ENCODE data around the gene MRPS22.

The MRPS22 gene

DNA sequence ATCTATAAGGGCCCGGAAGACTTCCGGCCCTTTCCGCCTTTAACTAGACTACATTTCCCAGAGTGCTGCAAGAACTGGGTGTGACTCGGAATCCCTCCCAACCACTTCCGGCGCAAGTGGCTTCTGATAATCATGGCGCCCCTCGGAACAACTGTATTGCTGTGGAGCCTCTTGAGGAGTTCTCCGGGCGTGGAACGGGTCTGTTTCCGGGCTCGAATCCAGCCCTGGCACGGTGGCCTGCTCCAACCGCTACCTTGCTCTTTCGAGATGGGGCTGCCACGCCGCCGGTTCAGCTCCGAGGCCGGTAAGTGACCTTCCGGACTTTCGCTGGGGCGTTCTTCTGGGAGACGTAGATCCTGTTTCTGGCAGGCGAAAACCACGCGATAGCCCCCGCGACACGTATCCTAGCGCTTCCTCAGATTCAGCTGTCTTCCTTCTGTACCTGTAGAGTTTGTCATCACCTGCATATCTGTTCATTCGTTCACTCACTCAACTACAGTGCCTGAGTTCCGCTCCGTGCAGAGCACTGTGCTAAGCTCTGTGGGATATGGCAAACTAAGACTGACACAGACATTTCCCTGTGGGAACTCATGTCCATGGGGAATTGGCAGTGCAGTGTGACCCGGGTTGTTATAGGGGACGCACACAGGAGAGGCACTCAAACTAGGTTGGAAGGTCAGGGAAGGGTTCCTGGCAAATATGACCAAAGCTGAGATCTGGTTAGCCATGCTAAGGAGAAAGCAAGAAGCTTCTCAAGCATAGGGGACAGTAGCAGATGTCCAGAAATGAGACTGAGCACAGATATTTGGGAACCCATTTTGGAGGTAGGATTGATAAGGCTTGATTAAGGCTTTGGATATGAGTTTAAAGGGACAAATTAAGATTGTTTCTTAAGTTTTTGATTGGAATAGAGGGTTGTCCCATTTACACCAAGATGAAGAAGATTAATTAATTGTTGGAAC lies at the start of gene MRPS22:
MRPS22 (plus strand) TSS at position 126 of the 962 bp plus-strand sequence; CDS start at position 133, 7 bp downstream.
- peak; percentile 87 for DNase-seq

DNA sequence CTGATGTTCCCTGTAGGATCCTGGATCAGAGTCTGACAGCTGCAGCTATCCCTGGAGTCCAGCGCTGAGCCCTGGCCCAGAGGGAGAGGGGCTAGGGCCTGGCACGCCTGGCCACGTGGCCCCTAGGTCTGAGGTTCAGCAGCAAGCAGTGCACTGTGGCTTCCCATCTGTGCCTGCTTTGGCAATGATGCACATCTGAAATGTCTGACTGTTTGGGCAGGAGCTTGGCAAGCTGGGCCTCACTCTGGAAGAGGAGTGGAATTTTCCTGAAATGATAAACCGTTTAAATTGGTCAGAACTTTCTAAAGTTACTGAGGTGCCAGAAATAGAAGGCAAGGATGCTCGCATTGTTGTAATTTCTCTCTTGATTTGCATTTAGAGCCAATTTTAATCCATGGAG lies 48.8 kb upstream of the MRPS22 start:
- no peak for DNase-seq

DNA sequence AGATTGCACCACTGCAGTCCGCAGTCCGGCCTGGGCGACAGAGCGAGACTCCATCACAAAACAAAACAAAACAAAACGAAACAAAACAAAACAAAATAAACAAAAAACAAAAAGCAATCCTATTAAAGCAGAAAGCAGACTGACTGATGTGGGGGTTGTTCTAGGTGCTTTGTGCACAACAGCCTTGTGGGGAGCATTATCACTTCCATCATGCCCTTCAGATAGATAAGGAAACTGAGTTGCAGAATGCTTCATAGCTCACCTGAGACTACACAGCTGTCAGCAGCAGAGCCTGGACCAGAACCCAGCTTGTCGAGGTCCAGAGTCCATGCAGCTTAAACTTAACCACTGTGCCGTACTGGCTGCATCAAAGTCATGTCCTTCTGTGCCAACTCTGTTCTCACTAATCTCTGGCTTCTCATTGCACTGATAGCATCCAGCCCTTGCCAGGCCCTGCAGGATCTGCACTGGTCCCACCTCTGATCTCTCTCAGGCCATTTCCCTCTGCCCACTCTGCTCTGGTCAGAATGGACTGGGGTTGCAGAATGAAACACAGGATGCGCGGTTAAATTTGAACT lies 47.6 kb upstream of the MRPS22 start:
- DNase-seq = no peak

DNA sequence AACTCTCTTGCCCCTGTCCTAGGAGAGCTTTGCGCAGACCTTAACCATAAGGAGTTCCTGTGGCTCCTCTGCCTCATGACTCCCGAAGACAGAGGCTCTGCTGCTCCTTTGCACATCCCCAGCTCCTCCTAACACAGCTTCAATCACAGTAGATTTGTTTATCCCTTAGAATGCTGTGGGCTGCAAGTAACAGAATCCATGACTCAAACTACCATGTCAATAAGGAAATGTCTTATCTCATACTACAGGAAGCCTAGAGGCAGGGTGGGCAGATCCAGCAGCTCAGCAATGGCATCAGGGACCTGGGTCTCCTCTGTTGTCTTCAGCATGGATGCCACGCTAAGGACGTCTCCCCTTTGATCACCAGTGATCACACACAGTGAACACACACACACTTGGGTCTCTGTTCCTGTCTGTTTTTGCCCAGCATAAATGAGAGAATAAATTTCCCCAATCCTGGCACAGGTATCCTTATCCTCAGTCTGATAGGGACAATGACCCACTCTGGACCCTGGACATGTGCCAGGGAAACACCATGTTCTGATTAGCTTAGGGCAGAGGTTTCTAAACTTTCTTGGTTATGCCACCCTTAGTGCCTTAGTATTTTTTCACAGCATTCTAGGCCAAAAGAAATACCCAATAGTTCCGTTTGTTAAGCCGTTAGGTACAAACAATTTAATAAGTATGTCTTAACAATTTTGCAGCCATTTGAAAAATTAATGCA lies 46.1 kb upstream of the MRPS22 start:
- no peak for DNase-seq

DNA sequence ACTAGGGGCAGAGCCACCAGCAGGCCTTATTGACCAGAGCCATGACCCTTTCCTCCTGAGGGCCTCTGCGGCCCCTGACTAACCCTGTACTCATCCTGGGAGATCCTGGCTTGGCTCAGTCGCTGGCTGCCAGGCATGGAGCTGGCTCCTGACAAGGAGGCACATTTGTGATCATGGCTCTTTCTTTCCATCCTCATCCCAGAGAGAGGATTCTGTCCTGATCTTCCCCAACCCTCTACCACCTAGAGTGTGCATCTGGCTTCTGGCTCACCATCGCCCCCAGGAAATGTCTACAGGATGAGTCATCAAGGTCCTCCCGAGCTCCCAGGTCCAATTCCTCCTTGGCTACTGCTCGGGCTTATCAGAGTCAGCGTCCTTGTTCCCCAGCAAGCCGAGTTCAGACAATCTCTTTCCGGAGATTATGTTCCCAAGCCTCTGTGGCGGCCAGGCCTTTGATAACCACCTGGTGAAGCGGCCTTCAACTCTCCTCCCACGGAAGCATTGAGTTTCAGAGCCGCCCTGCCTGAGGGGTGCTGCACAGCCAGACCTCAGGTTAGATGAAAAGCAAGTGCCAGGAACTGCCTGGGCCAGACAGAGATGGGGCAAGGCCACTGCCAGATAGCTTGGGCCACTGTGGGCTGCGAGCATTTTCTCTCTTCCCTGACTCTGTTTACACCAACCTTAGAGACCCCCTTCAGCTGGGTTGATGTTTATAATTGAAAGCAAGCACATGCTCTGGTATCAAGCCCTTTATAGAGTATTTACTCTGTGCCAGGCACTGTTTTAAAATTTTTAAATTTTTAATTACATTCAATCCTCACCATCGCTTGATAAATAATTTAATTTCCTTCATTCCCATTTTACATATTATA lies 44.3 kb upstream of the MRPS22 start:
- no peak for DNase-seq

DNA sequence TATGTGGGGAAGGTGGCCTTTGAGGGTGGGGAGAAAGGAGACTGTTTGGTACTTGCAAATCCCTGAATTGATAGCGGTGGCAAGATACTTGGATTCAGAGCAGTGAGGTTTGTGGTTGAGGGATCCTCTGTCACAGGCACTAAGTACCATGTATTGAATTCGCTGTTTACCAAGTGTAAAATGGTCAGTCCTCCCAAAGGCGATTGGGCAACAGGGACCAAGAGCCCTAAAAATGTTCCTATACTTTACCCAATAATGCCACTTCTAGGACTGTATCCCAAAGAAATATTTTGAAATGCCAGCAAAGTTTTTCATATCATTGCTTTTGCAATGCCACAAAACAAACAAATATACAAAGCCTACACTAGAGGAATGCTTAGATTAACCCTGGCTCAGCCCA lies 43.4 kb upstream of the MRPS22 start:
- DNase-seq = no peak

DNA sequence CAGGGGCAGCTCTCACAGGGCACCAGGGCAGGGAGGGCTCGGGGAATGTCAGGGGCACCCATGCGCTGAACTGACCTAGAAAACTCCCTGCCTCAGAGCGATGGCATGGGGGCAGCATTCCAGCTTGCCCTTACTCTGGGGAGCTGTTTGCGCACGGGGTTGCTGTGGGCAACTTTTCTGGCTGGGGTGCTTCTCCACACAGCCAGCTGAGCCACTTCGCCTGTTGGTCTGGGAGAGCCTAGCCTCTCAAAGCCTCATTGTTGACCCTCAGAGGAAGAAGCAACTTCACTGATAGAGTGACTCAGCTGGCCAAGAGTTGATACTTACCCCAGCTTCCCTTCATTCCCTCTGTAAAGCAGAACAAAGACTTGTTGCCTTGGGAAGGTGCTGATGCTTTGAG lies 42.6 kb upstream of the MRPS22 start:
- no peak for DNase-seq

DNA sequence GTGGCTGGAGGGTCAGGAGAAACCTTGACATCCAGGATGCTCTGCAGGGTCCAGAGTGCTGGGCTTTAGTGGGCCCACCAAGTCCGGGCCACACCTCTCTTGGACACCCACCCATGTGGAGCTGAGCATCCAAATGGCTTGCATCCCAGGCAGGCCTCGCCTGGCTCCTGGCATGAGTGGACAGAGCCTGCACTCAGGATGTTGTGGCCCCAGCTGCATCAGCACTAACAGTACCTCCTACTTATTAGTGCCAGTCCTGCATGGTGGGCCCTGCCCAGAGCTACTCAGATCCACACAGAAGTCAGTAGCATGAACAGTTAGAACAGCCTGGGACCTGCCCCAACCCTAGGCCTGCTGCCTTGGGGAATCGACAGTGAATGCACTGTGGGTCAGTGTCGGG lies 42.2 kb upstream of the MRPS22 start:
- DNase-seq = no peak

DNA sequence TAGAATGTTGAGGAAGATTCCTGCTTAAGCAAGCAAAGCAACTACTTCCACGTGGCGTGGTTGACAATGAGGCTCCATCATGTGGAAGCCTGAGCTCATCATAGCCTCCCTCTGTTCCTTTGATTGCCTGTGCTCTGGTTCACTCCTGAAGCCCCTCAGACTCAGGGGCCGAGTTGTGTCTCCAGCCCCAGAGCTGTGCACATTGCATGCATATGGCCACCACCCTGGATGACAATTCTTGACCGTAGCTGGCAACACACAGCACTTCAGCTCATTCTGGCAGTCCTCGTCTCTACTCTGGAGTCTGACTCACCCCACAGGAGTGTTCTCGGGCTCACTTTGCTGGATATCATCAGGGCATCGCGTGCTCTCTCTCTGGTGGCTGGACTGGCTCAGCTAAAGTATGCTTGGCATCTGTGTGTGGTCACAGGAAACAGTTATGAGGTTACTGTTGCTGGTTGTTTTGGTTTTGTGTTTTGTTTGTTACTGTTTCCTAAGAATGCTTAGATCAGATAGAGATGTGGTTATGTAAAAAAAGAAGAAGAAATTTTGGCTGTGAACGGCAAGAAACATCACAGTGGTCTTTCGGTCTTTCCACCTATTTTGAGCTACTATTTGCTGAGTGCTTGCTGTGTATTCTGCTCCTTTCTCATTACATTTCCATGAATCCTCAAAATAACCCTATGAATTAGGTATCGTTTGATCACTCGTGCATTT lies 41.6 kb upstream of the MRPS22 start:
- no peak for DNase-seq

DNA sequence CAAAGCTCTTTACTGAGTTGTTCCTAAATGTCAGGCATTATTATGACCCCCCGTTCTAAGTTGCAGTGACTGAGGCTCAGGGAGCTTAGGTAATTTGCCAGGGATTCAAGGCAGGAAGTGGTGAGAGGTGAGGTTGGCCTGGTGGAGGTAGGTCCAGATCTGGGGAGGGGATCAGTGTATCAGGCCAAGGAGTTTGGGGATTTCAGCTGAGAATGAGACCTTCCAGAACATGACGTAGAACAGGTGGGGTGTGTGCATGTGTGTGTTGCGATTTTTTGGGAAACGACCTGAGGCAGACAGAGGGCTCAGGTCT lies 41.1 kb upstream of the MRPS22 start:
- DNase-seq = no peak

DNA sequence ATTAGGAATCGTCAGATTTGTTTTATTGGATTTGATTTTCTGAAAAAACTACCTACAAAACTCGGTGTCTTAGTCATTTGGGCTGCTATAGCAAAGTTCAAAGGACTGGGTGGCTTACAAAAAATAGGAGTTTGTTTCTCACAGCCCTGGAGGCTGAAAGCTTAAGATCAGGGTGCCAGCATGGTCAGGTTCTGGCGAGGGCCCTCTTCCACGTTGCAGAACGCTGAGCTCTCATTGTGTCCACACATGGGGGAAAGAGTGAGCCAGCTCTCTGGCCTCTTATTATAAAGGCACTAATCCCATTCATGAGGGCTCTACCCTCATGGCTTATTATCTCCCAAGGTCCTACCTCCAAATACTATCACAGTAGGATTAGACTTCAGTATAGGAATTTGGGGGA lies 40.6 kb upstream of the MRPS22 start:
- no peak for DNase-seq

DNA sequence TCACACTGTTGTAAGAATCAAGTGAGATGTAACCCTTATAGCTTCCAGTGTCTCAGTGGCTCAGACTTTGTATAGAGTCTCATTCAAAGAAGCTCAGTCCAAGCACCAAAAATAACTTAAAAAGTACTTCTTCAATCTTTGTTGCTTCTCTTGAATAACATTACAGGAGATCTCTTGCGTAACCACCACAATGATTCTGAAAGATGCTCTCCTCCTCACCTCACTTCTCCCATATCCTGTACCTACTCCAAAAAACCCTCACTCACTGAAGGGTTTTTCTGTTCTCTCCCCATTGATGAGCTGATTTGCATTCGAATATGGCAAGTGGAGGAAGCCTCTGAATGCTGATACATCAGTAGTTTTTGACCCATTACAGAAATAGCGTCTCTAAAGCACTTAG lies 39.4 kb upstream of the MRPS22 start:
- DNase-seq = no peak

DNA sequence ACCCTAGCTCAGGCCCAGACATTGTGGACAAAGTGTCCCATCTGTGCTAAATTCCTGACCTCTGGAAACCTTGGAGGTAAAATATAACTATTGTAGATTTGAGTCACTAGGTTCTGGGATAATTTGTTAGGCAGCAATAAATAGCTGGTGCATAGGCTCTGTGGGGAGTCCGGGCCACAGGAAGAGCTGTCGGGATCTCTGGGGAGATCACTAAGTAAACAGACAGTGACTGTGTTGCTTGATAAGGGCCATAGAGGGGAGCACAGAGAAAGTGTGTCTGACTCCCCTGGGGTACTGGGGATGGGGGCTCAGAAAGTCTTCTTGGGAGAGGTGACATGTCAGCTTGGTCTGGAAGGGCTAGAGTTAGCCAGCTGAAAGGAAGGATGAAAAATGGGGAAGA lies 37.7 kb upstream of the MRPS22 start:
- DNase-seq = no peak

DNA sequence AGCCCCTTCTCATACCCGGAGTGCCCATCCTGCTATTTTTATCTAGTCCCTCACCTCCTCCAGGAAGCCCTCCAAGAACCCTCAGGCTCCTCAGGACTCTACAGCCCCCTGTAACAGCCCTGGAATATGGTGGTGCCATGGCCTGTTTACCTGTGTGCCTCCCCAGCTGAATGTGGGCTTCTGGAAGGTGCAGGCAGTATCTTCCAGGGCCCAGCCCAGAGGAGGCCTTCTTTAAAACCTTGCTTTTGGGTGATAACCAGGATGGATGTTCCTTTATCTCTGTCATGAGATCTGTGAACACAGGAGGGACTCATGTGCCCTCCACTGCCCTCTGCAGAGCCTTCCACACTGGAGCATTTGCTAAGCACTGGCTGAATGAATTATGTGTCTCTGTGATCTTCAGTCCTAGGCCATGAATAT lies 36.7 kb upstream of the MRPS22 start:
- no peak for DNase-seq

DNA sequence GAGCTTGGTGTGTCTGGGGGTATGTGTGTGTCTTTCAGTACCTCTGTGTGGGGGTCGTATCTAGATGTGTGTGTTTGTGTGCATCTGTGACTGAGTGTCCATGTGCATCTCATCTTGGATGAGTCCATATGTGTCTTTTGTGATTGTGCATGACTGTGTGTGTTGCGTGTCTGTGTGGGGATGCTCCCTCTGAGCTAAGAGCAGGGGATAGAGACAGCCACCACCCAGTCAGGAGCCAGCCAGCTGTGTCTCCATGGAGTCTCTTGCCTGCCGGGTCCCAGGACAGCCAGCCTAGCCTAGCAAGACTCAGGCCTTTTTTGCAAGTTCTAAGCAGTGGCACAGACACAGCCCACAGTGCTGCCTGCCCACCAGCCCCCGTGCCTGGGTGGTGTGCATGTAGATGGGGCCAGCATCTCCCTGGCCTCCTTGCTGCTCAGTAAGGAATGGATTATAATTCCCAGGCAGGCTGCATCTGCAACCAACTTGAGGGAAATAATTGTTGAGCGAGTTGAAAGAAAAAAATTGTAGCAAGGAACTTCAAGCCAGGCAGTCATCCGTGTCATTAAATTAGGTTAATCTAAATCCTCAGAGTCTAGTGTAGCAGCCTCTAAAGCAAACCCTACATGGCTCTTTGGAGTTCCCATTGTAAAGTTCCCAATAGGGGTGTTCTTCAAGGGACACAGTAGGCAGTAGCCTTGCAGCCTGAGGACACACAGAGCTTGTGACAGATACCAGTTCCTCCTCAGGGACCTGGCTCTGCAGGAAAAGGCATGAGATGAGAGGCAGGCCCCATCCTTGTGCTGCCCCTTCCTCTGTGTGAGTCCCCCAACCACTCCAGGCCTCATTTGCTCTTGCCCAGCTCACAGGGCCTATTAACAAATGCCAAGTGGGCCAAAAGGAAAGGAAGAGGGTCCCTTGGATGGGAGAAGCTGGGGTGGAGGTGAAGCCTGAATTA lies 35.9 kb upstream of the MRPS22 start:
- no peak for DNase-seq

DNA sequence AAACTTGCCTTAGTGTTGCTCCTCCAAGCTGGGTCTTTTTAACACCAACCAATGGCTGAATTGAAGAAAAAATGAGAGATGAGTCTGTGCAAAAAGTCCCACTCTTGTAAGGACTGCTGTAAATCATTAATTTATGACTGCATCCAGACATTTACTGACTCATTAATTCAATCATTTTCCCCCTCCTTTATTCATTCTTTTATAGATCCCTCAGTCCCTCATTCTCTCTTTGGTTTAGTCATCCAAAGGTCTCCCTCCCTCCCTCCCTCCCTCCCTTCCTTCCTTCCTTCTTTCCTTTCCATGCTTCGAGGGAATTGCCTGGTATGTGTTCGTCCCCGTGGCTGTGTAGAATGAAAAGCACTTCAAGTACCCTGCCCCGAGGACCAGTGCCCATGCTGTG lies 35.3 kb upstream of the MRPS22 start:
- no peak for DNase-seq

DNA sequence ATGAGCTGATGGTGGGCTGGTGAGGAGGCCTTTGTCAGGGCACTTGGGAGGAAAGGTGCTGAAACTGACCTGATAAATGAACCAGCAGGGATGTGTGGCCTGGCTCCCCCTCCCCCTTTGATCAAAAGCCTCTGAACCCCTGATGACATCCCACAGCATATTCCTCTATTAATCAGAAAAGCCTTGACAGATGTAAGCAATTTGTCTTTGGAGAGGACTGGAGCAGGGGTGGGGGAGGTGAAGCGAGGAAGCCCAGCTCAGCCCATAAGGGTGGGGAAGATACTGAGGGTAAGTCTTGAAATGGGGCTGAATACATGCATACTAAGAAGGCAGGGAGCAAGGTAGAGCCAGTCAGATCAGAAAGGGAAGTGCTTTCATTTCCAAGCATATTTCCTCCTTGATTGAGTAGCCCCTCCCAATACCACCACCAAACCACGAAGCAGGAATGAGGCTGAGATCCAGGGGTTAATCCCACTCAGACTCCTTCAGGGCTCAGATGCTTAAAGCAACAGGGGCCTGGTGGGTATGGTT lies 34.7 kb upstream of the MRPS22 start:
- DNase-seq = no peak

DNA sequence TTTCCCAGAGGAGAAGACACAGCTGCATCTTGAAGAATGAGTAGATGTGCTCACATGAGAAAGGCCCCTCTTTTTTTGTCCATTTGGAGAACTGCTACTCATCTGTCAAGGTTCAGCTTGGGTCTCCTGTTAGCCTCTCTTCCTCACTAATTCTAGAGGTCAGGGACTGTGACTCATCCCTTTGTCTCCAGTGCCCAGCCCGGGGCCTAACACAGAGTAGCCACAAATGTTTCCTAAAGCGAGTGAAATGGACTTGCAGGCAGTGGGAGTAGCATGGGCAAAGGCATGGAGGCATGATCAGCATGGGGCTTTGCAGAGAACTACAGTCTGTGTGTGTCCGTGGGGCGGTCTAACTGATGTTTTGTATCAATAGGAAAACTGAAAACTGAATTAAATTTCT lies 33.9 kb upstream of the MRPS22 start:
- DNase-seq = no peak

DNA sequence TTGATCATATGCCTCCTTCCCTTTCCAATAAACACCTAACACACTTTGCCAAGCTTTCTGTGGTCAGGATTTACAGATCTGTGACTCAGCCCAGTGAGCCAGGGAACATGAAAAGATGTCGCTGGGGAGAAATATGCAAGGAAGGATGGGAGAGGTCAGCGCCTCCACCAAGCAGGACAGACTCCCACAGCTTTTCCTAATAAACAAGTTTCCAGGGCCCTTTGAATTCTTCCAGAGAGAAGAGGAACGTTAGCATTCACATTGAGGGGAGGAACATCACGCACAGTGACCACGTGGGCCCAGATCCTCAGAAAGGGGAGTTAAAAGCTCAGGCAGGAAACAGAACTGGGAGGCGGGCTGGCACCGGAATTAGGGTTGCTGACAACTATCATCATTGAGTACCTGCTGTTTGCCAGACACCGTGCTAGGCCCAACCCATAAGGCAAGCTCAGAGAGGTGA lies 33.3 kb upstream of the MRPS22 start:
- DNase-seq = no peak

DNA sequence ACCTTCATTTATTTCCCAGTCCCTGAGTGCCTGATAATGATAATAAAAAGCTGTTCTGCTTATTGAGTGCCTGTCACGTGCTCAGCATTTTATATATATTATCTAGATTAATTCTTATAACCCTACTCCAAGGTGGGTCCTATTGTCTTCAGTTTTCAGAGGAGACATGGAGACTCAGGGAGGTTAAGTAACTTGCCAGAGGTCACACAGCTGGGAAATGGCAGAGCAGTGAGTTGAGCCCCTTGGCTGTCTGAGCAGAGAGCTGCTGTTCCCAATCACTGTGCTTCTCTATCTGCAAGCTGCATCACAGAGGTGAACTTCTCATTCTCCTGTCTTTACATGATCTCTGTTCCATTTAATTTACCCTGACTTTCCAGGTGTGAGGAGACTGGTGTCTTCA lies 32.3 kb upstream of the MRPS22 start:
- no peak for DNase-seq

DNA sequence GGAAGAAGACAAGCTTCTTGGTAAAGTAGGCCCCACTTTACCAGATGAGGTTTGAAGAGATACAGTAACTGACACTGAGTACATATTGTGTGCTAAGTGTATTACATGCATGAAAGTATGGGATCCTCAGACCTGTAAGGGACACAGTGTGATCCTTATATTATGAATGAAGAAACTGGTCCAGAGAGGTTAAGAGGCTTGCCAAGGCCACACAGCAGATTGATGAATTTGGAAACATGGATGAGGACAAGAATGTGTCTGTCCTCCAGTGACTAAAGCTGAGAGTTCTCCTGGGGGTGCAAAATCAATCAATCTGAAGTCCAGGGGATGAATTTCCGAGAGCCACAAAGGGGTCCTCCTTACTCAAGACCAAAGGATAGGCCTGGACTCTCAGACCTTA lies 31.4 kb upstream of the MRPS22 start:
- DNase-seq = no peak
